Lower leg skin (tissue), 3 donors: ENCODE measurements around the gene CCNK.

Experiments
- CTCF ChIP-seq, 3 donors: fragments of 450-650 bp; IDR thresholded peaks; one replicate each; pipeline ENCODE4 v1.5.1; 2016; ENCODE audit warnings: antibody characterized with exemption in 3 of 3, mild to moderate bottlenecking in 3 of 3, moderate library complexity in 2 of 3
- POLR2A ChIP-seq, 2 donors: fragments of 450-650 bp; IDR thresholded peaks; one replicate each; pipeline ENCODE4 v1.6.1; 2016 to 2017; ENCODE audit warnings: antibody characterized with exemption in 2 of 2, mild to moderate bottlenecking in 1 of 2, moderate library complexity in 1 of 2

- no peak for TF ChIP-seq CTCF (IDR thresholded peaks at IDR 0.05)
- no peak for TF ChIP-seq POLR2A (IDR thresholded peaks at IDR 0.05)
These were observed 513 bp downstream of the CCNK start for GRCh38 chr14:99481745-99482099.
